ENCODE results near the gene SERPINF2. TPM values are rescaled to one million over a fixed set of nuclear protein-coding genes. Genes with fewer than 3 reads are reported as not detected.

SERPINF2 gene
- total RNA-seq, 1 experiment from 2014 or later: 59.9 TPM

- ChIA-PET CTCF (no interaction called here), POLR2A (interaction anchor here (0.5 kb wide), 1 partner anchor 1174 kb away, joined by 3 read pairs; no protein-coding TSS in a partner anchor)
- H3K4me1 Mint-ChIP-seq (ENCODE audit: low read depth, unreplicated experiment): no peaks in the 10 kb centered on the region
- no peak overlapping the region for H3K27ac Mint-ChIP-seq (ENCODE audit: unreplicated experiment)
- Histone ChIP-seq H3K4me1 (no peaks in the 10 kb centered on the region), H3K9me3 (no peaks in the 10 kb centered on the region), H3K27me3 (replicated peaks; ENCODE audit: control insufficient read depth, insufficient read depth, low read length) (no peaks in the 10 kb centered on the region), H3K36me3 (ENCODE audit: control insufficient read depth, insufficient read depth, low read length) (0 out of 2 replicates have a peak, but pooled peaks cover 1% of the 10 kb centered on the region), H3K4me3 (ENCODE audit: low read depth, low read length) (no peak overlapping the region)
- intact Hi-C loops (cut with micrococcal nuclease; ENCODE audit: unreplicated experiment): no loop called here
- TSS peak; percentile 74 for BruUV-seq (replicated peaks)
- TF ChIP-seq CTCF (IDR thresholded peaks at IDR 0.05; ENCODE audit: insufficient read depth in 1 of 2, low read depth in 1 of 2, low read length in 1 of 2, severe bottlenecking in 1 of 2, unreplicated experiment in 1 of 2): no peak
- no peak for DNase-seq
- no peaks in the 10 kb centered on the region for H3K27me3 Mint-ChIP-seq (ENCODE audit: insufficient read depth, unreplicated experiment)
- peaks cover 72% of the 10 kb centered on the region for H3K36me3 Mint-ChIP-seq (ENCODE audit: insufficient read depth, unreplicated experiment)
- no peak overlapping the region for H3K4me3 Mint-ChIP-seq (ENCODE audit: unreplicated experiment)
- H3K9me3 Mint-ChIP-seq (ENCODE audit: unreplicated experiment): no peaks in the 10 kb centered on the region
Observed at GRCh38 chr17:1800240-1800639, 57.6 kb downstream of the SERPINF2 start.

DNA sequence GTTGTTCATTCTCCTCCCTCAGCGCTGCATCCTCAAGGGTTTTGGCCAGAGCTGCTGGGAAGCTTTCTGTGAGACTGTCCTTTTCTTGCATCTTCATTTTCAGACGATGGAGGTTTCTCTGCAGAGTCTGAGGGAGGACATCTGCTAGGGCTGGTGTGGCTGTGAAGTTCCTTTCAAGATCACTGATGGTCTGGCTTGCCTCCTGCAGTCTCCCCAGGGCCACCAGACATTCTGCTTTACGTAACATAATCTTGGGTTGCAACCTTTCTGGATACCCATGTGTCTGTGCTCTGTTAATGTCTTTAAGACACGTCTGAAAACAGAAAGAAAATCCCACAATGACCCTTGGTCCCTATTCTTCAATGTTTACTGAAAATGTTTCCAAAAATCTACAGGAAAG, 58.0 kb downstream of the SERPINF2 start:
- Histone ChIP-seq H3K4me1 (no peaks in the 10 kb centered on the region), H3K27me3 (replicated peaks; ENCODE audit: control insufficient read depth, insufficient read depth, low read length) (no peaks in the 10 kb centered on the region), H3K4me3 (ENCODE audit: low read depth, low read length) (no peak overlapping the region), H3K9me3 (no peaks in the 10 kb centered on the region), H3K36me3 (ENCODE audit: control insufficient read depth, insufficient read depth, low read length) (0 out of 2 replicates have a peak, but pooled peaks cover 1% of the 10 kb centered on the region)
- no peak for DNase-seq
- no peak for TF ChIP-seq CTCF (IDR thresholded peaks at IDR 0.05; ENCODE audit: insufficient read depth in 1 of 2, low read depth in 1 of 2, low read length in 1 of 2, severe bottlenecking in 1 of 2, unreplicated experiment in 1 of 2)
- Mint-ChIP-seq H3K27me3 (ENCODE audit: insufficient read depth, unreplicated experiment) (no peaks in the 10 kb centered on the region), H3K9me3 (ENCODE audit: unreplicated experiment) (no peaks in the 10 kb centered on the region), H3K36me3 (ENCODE audit: insufficient read depth, unreplicated experiment) (peaks cover 72% of the 10 kb centered on the region), H3K4me1 (ENCODE audit: low read depth, unreplicated experiment) (no peaks in the 10 kb centered on the region), H3K27ac (ENCODE audit: unreplicated experiment) (no peak overlapping the region), H3K4me3 (ENCODE audit: unreplicated experiment) (no peak overlapping the region)
- POLR2A ChIA-PET: interaction anchor here (0.5 kb wide), 1 partner anchor 1173 kb away, joined by 3 read pairs; no protein-coding TSS in a partner anchor
- CTCF ChIA-PET: no interaction called here
- intact Hi-C loops (cut with micrococcal nuclease; ENCODE audit: unreplicated experiment): no loop called here
- no TSS peak for BruUV-seq (replicated peaks)

DNA sequence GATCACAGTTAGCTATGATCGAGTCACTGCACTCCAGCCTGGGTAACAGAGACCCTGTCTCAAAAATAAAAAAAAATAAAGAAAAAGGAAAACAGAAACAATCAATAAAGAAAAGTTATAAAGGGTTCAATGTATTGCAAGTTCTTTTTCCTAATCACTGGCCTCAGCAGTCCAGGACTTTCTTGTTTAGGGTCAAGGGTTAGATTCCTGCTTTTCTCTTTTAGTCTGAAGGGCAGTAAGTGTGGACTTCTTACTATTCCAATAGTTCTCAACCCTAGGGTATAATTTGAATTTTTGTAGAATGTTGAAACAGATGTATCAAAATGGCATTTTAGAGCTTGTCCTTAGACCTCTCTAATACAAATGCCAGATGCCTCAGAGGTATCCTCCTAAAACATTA, 59.8 kb downstream of the SERPINF2 start:
- no peaks in the 10 kb centered on the region for H3K27me3 ChIP-seq (replicated peaks; ENCODE audit: control insufficient read depth, insufficient read depth, low read length)
- H3K4me1 ChIP-seq: no peaks in the 10 kb centered on the region
- intact Hi-C loops (cut with micrococcal nuclease; ENCODE audit: unreplicated experiment): no loop called here
- no TSS peak for BruUV-seq (replicated peaks)
- DNase-seq: no peak
- no peaks in the 10 kb centered on the region for H3K27me3 Mint-ChIP-seq (ENCODE audit: insufficient read depth, unreplicated experiment)
- TF ChIP-seq CTCF (IDR thresholded peaks at IDR 0.05; ENCODE audit: insufficient read depth in 1 of 2, low read depth in 1 of 2, low read length in 1 of 2, severe bottlenecking in 1 of 2, unreplicated experiment in 1 of 2): no peak
- H3K9me3 ChIP-seq: no peaks in the 10 kb centered on the region
- H3K4me3 ChIP-seq (ENCODE audit: low read depth, low read length): no peak overlapping the region
- CTCF ChIA-PET: no interaction called here
- POLR2A ChIA-PET: no interaction called here
- H3K4me3 Mint-ChIP-seq (ENCODE audit: unreplicated experiment): no peak overlapping the region
- H3K27ac Mint-ChIP-seq (ENCODE audit: unreplicated experiment): no peak overlapping the region
- H3K36me3 ChIP-seq (ENCODE audit: control insufficient read depth, insufficient read depth, low read length): 0 out of 2 replicates have a peak, but pooled peaks cover 1% of the 10 kb centered on the region
- H3K4me1 Mint-ChIP-seq (ENCODE audit: low read depth, unreplicated experiment): no peaks in the 10 kb centered on the region
- H3K9me3 Mint-ChIP-seq (ENCODE audit: unreplicated experiment): no peaks in the 10 kb centered on the region
- H3K36me3 Mint-ChIP-seq (ENCODE audit: insufficient read depth, unreplicated experiment): peaks cover 72% of the 10 kb centered on the region
